Mammary epithelial cell (primary cell): ENCODE results near the gene ATP2C1.

ENCODE experiments used
- EZH2 ChIP-seq: IDR thresholded peaks from 2 replicates; pipeline ENCODE4 v1.6.1; 2012; ENCODE audit warnings: low read length, inconsistent platforms, borderline replicate concordance
- TF ChIP-seq, protein P1 (sequence below), 2 donors: IDR thresholded peaks in 1 of 2; conservative IDR thresholded peaks in 1 of 2; 2 replicates each; pipeline ENCODE4 v1.5.1; 2011 to 2012; ENCODE audit warnings: inconsistent platforms in 2 of 2, low read length in 2 of 2, mild to moderate bottlenecking in 2 of 2, control low read depth in 1 of 2, low read depth in 1 of 2; ENCODE audit not compliant: insufficient read depth in 1 of 2; ENCODE audit errors: extremely low read depth in 1 of 2

- TF ChIP-seq, protein P1, sequence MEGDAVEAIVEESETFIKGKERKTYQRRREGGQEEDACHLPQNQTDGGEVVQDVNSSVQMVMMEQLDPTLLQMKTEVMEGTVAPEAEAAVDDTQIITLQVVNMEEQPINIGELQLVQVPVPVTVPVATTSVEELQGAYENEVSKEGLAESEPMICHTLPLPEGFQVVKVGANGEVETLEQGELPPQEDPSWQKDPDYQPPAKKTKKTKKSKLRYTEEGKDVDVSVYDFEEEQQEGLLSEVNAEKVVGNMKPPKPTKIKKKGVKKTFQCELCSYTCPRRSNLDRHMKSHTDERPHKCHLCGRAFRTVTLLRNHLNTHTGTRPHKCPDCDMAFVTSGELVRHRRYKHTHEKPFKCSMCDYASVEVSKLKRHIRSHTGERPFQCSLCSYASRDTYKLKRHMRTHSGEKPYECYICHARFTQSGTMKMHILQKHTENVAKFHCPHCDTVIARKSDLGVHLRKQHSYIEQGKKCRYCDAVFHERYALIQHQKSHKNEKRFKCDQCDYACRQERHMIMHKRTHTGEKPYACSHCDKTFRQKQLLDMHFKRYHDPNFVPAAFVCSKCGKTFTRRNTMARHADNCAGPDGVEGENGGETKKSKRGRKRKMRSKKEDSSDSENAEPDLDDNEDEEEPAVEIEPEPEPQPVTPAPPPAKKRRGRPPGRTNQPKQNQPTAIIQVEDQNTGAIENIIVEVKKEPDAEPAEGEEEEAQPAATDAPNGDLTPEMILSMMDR (conservative IDR thresholded peaks at IDR 0.05 in 1 of 2, IDR thresholded peaks at IDR 0.05 in 1 of 2; ENCODE audit: extremely low read depth in 1 of 2, insufficient read depth in 1 of 2, low read depth in 1 of 2, low read length in 2 of 2): no peak
- TF ChIP-seq EZH2: no peak
Observed at GRCh38 chr3:130894130-130894985, 474 bp downstream of the ATP2C1 start.
